ENCODE results near the gene ARTN. TPM values are rescaled to one million over a fixed set of nuclear protein-coding genes. Genes with fewer than 3 reads are reported as not detected.

Gene ARTN
- total and polyA plus RNA-seq, 9 donors: 0.72 to 1.3 (median 0.86) TPM; not detected in 1

DNA sequence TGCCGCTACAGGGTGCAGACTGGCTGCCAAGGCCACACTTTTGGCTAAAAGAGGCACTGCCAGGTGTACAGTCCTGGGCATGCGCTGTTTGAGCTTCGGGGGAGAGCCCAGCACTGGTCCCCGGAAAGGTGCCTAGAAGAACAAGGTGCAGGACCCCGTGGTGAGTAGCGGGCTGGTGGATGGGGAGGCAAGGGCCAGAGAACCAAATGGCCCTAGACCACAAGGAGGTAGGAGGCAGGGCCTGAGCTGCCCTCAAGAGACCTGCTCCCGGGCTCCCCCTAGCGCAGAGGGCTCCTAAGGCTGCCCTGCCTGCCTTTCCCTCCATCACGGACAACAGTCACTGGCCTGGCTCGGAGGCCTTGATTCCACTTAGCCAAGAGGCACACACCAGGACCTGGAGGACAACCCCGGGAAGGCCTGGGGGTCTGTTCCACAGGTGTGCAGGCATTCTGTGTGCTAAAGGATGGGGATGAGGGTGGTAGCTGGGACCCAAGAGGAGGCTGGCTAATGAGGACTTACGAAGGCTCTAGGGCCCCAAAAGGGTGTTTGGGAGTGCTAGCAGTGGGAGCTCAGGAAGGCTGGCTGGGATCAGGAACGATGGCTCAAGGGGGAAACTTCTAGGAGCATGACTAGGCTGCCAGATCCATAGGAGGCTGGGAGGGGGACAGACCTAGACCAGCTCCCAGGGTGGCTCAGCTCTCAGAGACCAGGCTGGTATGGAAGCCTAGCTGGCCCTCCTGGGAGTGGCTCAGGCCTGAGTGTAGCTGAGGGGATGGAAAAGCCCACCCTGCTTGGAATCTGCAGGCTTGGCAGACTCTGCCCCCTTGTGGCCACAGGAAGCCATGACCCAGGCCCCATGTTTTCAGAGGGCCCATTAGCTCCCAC is 742 bp downstream of the ARTN start:
- Histone ChIP-seq H3K27me3 (no peaks in the 10 kb centered on the region), H3K36me3 (no peaks in the 10 kb centered on the region), H3K4me1 (ENCODE audit: insufficient read depth) (peaks cover 4% of the 10 kb centered on the region), H3K4me3 (no peak overlapping the region), H3K9me3 (no peaks in the 10 kb centered on the region), H3K27ac (no peak overlapping the region)
- intact Hi-C loops (cut with DNase I): loop anchor here (2.0 to 10.0 kb wide), 5 partner anchors 167 to 710 kb away; partner anchors contain the start of gene PTPRF (in 1 of the 4)
- 24 to 30% (median 28%) methylated on average over 13 of the region's 13 CpGs for WGBS, 3 donors
- DNase-seq: peak; percentile 34 to 74 (median 64)
- TF ChIP-seq, protein P1, sequence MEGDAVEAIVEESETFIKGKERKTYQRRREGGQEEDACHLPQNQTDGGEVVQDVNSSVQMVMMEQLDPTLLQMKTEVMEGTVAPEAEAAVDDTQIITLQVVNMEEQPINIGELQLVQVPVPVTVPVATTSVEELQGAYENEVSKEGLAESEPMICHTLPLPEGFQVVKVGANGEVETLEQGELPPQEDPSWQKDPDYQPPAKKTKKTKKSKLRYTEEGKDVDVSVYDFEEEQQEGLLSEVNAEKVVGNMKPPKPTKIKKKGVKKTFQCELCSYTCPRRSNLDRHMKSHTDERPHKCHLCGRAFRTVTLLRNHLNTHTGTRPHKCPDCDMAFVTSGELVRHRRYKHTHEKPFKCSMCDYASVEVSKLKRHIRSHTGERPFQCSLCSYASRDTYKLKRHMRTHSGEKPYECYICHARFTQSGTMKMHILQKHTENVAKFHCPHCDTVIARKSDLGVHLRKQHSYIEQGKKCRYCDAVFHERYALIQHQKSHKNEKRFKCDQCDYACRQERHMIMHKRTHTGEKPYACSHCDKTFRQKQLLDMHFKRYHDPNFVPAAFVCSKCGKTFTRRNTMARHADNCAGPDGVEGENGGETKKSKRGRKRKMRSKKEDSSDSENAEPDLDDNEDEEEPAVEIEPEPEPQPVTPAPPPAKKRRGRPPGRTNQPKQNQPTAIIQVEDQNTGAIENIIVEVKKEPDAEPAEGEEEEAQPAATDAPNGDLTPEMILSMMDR (IDR thresholded peaks at IDR 0.05): peak; percentile 74 to 81 (median 79)
- TF ChIP-seq POLR2A (IDR thresholded peaks at IDR 0.05): no peak

GRCh38 chr1:43934986-43935324 is 1.4 kb downstream of the ARTN start:
- intact Hi-C loops (cut with DNase I): loop anchor here (2.0 to 10.0 kb wide), 5 partner anchors 168 to 710 kb away; partner anchors contain the start of gene PTPRF (in 1 of the 4)
- Histone ChIP-seq H3K4me1 (ENCODE audit: insufficient read depth) (peaks cover 4% of the 10 kb centered on the region), H3K36me3 (no peaks in the 10 kb centered on the region), H3K4me3 (no peak overlapping the region), H3K27me3 (no peaks in the 10 kb centered on the region), H3K9me3 (no peaks in the 10 kb centered on the region), H3K27ac (no peak overlapping the region)
- DNase-seq: no peak
- TF ChIP-seq POLR2A (IDR thresholded peaks at IDR 0.05) (no peak), EP300 (IDR thresholded peaks at IDR 0.05) (no peak)
- TF ChIP-seq, protein P1 (IDR thresholded peaks at IDR 0.05): no peak
- 37 to 51% (median 38%) methylated on average over 5 of the region's 5 CpGs for WGBS, 3 donors

GRCh38 chr1:43935711-43936427 is 2.3 kb downstream of the ARTN start:
- Histone ChIP-seq H3K4me3 (peak overlapping the region; percentile 39), H3K27ac (no peak overlapping the region), H3K27me3 (no peaks in the 10 kb centered on the region), H3K36me3 (no peaks in the 10 kb centered on the region), H3K9me3 (no peaks in the 10 kb centered on the region), H3K4me1 (ENCODE audit: insufficient read depth) (peaks cover 4% of the 10 kb centered on the region)
- intact Hi-C loops (cut with DNase I): loop anchor here (2.0 to 10.0 kb wide), 4 partner anchors 173 to 711 kb away; partner anchors contain the start of gene PTPRF (in 1 of the 4)
- TF ChIP-seq EP300 (IDR thresholded peaks at IDR 0.05): no peak
- TF ChIP-seq, protein P1 (IDR thresholded peaks at IDR 0.05): no peak
- no peak for TF ChIP-seq POLR2A (IDR thresholded peaks at IDR 0.05)
- peak in 1 of 5 donors; percentile 40 for DNase-seq
- 8 to 33% (median 21%) methylated on average over 11 to 48 of the region's 48 CpGs for WGBS, 3 donors

GRCh38 chr1:43936431-43937151 is 3.0 kb downstream of the ARTN start:
- 9 to 25% (median 14%) methylated on average over 22 to 56 of the region's 56 CpGs for WGBS, 3 donors
- no peaks in the 10 kb centered on the region for H3K36me3 ChIP-seq
- TF ChIP-seq, protein P1 (IDR thresholded peaks at IDR 0.05): no peak
- TF ChIP-seq POLR2A (IDR thresholded peaks at IDR 0.05) (no peak), EP300 (IDR thresholded peaks at IDR 0.05) (no peak)
- intact Hi-C loops (cut with DNase I): loop anchor here in 3 of 4 donors (5.0 to 10.0 kb wide), 3 partner anchors 402 to 712 kb away; partner anchors contain the start of gene PTPRF (in 1 of the 3)
- DNase-seq: peak in 1 of 5 donors; percentile 37
- H3K4me3 ChIP-seq: peak overlapping the region; percentile 39
- peaks cover 4% of the 10 kb centered on the region for H3K4me1 ChIP-seq (ENCODE audit: insufficient read depth)
- no peaks in the 10 kb centered on the region for H3K9me3 ChIP-seq
- no peak overlapping the region for H3K27ac ChIP-seq
- no peaks in the 10 kb centered on the region for H3K27me3 ChIP-seq

Measured in ovary (tissue), 9 donors.